Retina (tissue), 1 donor: ENCODE measurements around the gene AFAP1.
A peak's percentile ranks its signal among the peaks of the same experiment; 100 is the strongest.

Source experiments
- DNase-seq: peaks from one replicate; pipeline ENCODE4 v3.0.0-alpha.2; 2016

The AFAP1 gene

DNA sequence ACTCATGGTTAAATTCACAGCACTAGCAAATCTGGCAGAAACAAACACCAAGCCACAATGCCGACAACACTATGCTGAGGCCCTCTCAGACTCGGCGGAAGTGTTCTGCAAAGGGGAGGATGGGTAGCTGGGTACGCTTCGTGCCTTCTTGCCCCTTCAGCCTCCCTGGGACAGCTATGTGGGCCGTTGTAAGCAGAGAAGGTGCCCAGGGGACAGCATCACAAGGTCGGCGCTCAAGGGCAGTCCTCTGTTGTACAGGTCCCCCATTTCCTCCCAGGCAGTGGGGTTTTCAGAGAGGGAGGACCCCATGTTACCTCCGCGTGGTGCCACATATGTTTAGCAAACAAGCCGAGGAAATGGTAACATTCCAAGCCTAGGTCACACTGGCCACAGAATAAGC, 173.6 kb downstream of the AFAP1 start:
- DNase-seq = no peak

DNA sequence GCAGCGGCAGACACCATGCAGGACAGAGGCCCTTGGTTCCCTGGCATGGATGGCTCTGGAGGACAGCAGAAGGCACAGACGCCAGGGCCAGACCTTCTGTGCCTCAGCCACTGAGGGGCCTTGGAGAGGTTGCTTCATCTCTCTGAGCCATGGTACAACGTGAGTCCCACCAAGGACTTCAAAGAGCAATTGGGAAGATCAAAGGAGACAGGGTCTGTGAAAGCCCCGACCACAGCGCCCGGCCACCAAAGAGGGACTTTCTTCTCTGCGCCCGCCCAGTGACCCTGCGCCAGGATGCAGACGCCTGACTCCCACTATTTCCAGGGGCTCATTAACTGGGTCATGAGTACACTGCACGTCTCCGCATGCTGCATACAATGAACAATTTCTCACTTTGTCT, 174.0 kb downstream of the AFAP1 start:
- DNase-seq = no peak

DNA sequence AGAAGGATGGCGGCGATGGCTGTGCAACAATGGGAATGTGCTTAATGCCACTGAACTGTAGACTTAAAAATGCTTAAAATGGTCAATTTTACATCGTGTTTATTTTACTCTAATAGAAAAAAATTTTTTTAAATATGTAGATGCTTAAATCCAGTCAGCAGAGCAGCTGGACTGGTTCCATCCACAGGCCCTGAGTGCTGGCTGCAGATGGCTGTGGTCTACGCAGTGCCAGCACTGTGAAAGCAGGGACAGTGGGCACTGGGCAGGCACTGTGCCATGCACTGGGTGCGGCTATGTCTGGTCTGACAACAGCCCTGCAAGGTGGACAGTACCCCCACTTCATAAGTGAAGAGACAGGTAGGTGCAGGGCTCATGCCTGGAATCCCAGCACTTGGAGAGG, 175.2 kb downstream of the AFAP1 start:
- no peak for DNase-seq

DNA sequence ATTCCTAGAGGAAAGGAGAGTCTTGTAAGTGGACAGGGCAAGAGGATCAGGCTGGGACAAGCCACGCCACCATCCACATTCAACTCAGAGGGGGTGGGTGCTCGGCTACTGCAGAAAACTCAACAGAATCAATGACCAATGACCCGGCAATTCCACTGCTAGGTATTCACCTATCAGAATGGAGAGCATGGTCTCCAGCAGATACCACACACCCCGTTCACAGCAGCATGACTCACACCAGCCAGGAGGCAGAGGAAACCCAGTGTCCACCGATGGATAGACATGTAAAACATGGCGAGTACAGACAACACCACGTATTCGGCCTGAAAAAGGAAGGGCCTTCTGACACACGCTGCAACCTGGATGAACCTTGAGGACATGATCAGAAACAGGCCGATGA, 175.9 kb downstream of the AFAP1 start:
- no peak for DNase-seq

DNA sequence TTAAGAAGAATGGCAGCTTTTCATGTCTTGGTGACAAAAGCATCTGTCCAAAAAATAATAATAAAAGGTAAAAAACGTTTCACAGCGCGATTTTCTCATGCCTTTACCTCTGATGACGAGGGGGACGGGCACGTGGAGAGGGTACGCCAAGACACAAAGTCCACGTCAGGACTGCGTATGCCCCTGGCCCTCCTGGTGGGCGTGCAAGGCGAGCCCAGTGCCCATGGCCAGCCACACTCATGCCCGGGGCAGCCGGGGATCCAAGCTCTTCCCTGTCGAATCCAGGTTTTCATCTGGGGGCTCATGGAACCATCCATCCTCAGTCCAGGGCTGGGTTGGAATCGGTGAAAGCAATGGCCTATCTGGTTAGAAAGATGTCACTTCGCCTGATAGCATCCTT, 176.6 kb downstream of the AFAP1 start:
- DNase-seq = no peak

DNA sequence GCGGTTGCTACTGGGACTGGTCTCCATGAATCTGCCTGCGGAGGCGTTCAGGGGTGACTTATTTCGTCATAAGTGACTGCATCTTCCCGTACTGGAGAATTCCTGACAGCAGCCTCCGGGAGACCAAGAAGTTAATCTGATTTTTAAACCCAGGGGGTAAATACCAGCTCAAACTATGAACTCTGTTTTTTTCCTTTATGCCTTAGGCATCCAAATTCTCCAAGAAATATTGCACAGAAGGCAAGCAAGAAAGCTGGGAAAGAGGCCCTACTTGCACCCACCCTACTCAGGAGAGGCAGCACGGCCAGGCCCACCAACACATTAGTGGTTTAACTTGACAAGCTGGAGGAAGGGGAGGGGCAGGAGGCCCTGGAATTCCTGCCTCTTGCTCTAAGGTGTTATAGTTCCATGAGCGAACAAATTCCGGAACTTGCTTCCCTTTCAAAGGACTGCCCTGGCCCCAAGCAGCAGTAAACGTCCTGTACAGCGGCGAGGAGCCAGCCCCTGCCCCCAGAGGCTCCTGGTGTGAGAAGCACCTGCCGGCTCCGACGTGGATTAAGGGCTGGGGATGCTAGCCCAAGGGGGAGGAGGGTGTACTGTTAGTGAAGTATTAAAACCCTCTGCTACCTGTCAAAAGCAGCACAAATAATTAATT, 177.2 kb downstream of the AFAP1 start:
- no peak for DNase-seq

DNA sequence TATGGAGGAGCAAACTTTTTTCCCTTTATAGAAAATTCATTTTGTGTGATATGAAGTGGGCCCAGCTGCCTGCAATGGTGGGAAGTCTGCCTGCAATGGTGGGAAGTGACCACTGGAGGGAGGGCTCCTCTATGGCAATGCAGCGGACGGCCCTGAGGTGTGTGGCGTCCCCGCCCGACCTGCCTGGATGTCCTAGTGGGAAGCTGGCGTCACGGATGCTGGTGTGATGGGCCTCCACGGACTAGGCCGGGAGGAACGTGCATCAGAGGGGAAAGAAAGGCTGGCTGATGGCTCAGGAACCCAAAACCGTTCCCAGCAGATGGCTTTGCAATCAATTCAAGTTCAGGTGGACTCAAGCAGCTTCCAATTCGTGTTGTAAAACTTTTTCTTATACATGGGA, 177.9 kb downstream of the AFAP1 start:
- DNase-seq = peak; percentile 81

DNA sequence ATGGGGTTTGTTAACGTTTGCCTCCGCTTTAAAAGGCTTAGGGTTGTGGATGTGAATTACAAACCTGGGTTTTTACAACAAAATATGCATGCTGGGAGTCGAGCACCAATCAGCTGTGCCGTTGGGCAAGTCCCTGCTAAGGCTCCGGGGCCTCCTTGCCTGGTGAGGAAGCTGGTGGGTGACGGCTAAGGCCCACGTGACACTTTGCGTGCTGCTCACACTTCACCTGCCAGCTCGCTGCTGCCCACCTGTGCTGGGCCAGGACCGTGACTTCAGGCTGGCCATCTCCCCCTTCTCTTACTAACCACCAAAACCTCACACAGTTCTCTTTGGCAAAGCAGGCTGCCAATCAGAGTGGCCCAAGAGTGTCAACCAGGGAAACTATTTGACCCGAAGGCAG, 178.3 kb downstream of the AFAP1 start:
- no peak for DNase-seq

DNA sequence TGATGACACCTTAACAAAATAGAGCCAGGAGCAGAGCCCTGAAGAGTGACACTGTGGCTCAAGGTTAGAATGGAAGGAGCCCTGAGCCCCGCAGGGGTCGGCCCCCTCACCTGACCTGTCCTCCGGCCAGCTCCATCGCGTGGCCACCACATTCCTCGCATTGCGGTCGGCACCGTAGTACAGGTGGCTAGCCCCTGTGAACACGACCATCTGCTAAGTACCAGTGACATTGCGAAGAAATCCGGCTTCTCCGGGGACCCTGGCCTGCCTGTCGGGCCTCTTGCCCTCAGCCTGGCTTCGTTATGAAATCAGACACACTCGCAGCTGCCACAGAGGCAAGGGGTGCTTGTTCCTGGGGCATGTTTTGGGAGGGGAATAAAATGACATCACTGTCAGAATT, 179.0 kb downstream of the AFAP1 start:
- DNase-seq = no peak

DNA sequence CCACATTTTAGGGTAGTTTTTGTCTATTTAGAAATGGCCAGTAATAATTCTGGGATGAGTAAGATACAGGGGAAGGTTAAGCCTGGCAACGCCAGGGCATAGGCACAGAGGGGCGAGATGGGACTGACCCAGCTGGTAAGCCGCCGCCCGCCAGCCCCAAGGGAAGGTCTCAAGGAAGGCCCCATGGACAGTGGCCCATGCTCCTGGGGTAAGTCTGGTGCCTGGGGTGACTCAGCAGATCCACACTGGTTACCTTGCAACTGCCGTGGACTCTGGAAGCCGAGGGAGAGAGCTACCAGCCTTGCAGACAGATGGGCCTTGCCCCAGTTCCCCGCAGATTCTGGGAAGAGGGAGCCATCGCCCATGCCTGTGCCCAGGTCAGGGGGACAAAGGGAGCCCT, 179.4 kb downstream of the AFAP1 start:
- no peak for DNase-seq

DNA sequence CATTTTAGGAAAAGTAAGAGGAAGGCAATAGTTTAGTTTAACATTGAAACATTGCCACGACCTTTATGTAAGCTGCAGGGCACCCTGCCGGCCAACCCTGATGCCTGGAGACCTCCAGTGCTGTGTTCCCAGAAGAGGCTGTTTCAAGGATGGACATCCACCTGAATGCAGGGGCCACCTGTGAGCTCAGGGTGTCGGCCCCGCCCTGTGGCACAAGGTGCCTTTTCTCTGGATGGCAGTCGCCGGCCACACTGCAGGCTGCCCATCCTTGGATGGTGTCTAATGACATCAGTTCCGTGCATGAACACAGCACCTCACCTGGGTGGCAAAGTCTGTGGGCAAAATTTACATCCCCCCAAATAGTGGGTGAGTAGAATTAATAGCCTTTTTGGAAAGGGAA, 180.0 kb downstream of the AFAP1 start:
- DNase-seq = no peak

DNA sequence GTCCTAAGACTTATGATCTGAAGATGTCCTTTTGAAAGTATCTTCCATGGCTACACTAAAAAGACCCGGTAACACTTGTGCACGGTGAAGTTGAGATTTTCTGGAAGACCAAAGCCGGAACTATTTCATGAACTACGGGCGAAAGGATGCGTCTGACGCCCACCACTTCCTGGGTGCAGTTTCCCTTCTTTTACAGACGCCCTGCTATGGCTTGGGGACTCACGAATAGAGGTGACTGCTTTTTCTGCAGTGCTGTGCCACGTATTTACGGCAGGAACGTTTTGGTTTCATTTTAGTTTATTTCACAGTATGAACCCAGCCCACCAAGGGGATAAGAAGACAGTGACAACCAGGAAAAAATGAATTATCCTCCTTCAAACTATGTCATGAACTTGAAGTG, 180.4 kb downstream of the AFAP1 start:
- DNase-seq = no peak

DNA sequence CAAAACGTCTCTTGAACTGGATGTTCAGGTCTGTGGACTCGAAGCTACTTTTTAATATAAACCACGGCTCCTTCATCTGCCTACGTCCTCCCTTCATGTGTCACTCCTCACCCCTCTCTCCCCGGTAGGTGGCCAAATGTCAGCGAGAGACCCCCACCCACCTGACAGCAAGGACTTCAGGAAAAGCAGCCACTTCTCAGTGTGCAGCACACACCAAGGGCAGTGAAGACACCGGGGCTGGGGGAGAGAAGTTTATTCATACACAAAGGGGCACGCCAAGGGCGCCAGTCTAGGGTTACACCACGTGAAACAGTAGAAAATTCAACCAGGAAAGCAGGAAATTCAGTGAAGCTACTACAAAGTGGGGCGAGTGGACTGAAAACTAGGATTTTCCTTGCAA, 181.2 kb downstream of the AFAP1 start:
- no peak for DNase-seq

DNA sequence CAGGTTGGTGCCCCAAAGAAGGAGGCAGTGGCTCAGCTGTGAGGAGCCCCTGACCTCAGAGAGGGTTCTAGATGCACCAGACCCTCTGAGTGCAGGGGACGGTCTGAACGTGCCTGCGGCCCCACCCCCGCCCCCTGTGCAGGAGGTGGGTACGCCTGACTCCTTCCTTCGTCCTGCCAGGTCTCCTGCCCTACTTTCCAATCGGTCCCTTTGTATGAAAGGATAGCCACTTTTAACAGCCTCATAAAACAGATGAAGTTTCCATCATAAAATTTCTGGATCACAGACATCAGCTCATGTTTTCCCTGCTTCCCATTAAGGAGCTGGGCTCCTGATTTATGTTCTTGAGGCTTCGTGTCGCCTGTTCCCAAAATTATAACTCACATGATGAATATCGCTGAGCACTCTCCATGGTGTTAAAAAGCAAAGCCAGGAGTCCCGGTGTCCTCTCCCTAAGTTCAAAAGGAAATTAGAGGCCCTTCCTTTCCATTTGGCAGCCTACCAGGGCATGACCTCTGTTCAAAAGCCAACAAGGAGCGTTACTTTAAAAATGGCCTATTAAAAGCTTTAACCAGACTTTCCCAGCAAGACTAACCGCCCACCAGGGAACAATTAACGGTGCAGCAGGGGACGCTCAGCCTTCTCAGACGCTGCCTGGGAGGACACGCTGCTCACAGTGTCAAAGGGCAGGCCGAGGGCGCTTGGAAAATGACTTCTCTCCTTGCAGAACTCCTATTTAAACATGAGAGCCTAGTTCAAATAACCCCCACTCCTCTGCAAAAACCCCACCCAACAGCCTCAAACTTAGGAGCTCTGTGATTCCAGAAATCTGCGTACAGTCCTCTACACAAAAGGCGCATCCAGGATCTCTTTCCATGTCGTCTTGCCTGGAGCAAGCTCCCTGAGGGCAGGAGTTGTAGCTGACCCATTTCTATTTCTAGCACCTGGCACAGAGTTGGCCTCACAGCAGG, 181.9 kb downstream of the AFAP1 start:
- no peak for DNase-seq

DNA sequence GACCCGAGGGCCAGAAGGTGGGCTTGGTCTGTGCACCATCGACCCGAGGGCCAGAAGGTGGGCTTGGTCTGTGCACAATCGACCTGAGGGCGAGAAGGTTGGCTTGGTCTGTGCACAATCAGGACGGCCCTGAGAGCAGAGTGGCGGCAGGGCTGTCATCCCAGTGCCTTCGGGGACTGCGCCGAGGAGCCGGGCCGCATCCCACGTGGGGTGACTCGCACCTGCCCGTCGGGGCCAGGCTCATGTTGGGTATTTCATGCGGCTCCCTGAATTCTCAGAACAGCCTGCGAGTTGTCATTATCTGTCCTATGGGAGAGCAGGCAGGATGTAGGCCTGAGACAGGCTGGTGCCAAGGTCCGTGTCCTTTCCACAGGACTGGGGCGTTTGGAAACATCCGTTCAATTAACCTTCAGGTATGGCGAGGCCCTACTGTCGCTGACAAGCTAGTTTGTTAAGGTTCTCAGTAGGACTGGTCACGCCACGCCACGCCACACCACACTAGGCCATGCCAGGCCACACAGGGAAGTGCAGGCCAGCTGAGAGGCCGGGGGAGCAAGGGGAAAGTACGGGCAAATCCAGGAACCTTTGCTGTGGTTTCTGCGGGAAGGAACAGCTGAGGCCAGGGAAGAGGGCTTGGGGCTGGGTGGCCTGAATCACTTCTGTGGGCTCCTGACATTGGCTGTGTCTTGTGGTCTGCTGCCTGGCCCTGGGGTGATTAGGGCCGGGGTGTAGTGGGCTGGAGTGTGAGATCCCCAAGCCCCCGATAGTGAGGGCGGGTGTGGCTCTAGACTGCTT, 182.9 kb downstream of the AFAP1 start:
- DNase-seq = no peak

DNA sequence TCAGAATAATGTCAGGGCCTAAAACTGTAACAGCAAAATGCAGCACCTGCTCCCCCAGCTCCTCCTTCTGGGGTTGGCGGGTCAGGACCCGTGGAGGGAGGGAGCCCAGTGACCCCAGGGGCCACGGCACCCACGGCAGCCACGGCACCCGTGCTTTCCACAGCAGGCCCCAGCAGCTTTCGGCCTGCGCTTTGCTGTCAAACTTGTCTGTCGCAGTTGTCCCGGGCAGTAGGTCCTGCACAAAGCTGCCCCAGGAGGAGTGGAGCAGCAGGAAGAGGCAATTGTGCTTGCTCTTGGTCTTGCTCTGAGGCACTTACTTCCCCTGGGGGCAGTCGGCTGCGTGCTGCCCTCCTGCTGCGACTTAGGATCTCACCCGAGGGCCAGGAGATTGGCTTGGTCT, 183.6 kb downstream of the AFAP1 start:
- DNase-seq = no peak

DNA sequence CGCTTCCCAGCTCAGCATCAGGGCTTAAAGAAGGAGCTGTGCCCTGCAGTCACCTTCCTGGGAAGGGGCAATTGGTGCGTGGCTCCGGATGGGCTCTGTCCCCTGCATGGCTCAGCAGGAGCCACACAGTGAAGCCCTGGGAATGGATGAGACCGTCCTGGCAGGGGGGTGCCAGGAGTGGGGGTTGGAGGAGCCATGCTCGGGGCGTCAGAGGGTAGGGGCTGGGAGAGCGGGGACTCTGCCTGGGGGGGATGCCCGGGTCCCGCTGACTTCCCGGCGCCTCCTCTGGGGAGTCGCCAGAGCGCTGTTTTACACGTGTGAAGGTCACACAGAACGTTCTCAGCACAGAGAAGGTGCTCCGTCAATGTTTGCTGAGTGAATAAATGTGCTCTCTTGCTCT, 184.1 kb downstream of the AFAP1 start:
- no peak for DNase-seq

DNA sequence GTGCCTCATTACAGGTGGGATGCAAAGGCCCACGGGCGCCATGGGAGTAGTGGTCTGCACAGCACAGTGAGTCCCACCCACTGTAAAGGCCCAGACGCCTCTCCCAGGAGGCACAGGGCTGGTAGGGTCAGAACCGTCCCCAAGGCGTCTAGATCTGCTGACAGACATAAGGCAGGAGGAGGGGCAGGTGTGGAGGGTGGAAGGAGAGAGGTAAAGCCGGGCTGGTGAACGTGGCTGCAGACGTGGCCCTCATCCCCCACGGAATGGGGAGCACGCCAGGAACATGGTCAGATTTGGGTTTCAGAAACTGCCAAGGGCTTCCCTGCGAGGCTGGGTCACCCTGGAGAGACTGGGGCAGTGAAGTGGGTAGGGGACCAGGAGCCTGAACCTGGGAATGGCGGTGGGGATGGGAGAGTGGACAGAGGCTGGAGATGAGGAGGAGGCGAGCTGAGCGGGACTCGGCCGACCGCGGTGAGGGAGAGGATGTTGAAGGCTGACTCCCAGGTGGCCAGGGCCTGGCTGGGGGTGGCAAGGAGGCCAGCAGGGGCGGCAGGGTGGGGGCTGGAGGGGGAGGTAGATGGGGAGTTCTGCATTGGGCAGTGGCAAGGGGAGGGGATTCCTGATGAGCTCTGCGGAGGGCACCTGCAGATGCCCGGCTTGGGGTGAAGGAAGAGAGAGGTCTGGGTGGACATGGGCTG, 184.9 kb downstream of the AFAP1 start:
- no peak for DNase-seq

DNA sequence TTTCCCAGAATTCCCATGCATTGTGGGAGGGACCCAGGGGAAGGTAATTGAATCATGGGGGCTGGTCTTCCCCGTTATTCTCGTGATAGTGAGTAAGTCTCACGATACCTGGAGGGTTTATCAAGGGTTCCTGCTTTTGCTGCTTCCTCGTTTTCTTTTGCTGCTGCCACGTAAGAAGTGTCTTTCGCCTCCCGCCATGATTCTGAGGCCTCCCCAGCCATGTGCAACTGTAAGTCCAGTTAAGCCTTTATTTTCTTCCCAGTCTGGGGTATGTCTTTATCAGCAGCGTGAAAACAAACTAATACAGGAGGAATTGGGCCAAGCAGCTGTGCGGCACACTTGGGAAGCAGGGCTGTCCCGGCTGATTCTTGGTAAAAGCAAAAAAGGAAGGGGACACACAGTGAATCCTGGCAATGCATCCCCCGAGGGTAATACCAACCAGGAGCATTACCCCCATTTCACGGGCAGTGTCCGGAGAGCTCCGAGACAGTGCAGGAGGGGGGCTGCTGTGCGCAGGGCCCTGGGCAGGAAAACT, 185.7 kb downstream of the AFAP1 start:
- DNase-seq = no peak

DNA sequence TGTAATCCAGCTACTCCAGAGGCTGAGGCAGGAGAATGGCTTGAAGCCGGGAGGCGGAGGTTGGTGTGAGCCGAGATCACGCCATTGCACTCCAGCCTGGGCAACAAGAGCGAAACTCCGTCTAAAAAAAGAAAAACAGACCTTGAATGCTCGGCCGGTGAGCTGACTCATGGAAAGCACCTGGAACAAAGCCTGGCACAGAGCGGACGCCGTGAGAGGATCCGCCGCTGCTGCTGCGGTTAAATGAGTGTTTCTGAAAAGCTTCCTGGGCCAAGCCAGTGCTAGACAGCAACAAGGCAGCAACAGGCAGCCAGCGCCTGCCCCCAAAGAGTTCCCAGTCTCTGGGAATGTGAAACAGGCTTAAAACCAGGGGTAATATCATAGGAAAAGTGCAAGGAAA, 186.4 kb downstream of the AFAP1 start:
- DNase-seq = no peak

DNA sequence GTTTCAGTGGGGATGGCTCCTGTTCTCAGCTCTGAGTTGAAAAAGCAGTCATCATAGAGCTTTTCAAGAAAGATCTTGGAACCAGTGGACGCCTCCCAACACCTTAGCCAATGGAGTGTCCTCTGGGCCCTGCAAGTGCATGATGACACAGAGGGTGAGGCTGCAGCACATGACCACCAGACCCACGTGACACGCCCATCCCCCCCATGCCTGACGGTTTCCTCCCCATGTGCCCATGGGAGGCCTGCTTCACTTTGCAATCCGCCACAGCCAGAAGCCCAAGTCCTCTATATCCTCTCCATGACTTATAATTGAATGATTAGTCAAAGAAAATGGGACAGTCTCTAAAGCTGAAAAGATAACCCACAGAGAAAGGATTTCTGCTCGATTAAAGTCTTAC, 187.0 kb downstream of the AFAP1 start:
- DNase-seq = no peak

DNA sequence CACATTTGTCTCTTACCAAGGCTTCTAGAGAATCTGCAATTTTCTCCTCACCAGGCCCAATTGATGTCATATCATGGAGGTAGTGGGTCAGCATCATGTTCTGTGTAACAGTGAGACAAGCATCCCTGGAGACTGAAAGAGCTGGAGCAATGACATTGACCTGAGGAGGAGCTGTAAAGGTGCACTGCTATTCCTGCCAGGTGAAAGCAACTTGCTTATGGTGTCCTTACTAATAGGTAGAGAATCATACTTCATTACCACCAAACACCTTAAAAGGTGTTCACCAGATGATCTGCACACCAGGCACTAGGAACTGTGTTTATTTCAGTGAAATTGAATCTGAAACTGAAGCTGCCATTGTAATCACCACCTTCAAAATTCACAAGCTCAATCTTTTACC, 188.7 kb downstream of the AFAP1 start:
- no peak for DNase-seq

DNA sequence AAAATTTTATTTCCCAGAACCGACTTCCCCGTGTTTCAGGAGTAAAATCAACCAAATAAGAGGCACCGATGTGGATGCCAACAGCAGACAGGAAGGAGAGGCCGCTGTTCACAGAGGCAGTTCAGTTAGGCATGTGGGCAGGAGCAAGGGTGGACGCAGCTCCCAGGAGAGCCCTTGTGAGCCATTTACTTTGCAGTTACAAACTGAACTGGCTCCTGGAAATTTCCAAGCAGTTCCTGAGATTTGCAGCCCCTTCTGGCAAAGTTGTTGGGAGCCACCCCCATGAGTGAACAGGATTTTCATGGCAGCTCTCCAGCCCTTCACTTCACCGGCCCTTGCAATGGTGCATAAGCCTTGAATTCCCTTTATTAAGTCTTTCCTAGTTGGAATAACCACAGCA, 189.1 kb downstream of the AFAP1 start:
- no peak for DNase-seq
